HepG2 (cell line): ENCODE results near the gene DDT. TPM values are rescaled to one million over a fixed set of nuclear protein-coding genes. Genes with fewer than 3 reads are reported as not detected.

Experiments used
- ARID2 ChIP-seq: sonication (generic); formaldehyde crosslinking; IDR thresholded peaks from 2 replicates; pipeline ENCODE4 v1.8.1; 2022; ENCODE audit warnings: mild to moderate bottlenecking, missing genetic modification reagents, borderline replicate concordance
- ARNTL ChIP-seq: sonication (generic); formaldehyde crosslinking; IDR thresholded peaks from 2 replicates; pipeline ENCODE4 v1.4.0; 2020; ENCODE audit warnings: mild to moderate bottlenecking, missing genetic modification reagents
- ATF3 ChIP-seq: sonication (generic); formaldehyde crosslinking; IDR thresholded peaks from 2 replicates; pipeline ENCODE4 v1.4.0; 2020; ENCODE audit warnings: missing genetic modification reagents
- CEBPG ChIP-seq: IDR thresholded peaks from 2 replicates; pipeline ENCODE4 v1.6.1; 2016
- HNRNPL ChIP-seq: fragments of 200-400 bp; formaldehyde crosslinking; IDR thresholded peaks from 2 replicates; pipeline ENCODE4 v1.6.1; 2017; ENCODE audit warnings: mild to moderate bottlenecking, low read depth, low read length
- HOMEZ ChIP-seq: IDR thresholded peaks from 2 replicates; pipeline ENCODE4 v1.6.1; 2016; ENCODE audit warnings: low read depth
- JUNB ChIP-seq: sonication (generic); formaldehyde crosslinking; IDR thresholded peaks from 2 replicates; pipeline ENCODE4 v1.8.0; 2022; ENCODE audit warnings: missing genetic modification reagents, mild to moderate bottlenecking, borderline replicate concordance
- MTF2 ChIP-seq: sonication (generic); formaldehyde crosslinking; IDR thresholded peaks from 2 replicates; pipeline ENCODE4 v1.5.0; 2020; ENCODE audit warnings: missing genetic modification reagents, borderline replicate concordance
- POLR2G ChIP-seq: fragments of 200-400 bp; formaldehyde crosslinking; IDR thresholded peaks from 2 replicates; pipeline ENCODE4 v1.6.1; 2018; ENCODE audit warnings: mild to moderate bottlenecking, low read depth, low read length, moderate library complexity
- WIZ ChIP-seq: sonication (generic); formaldehyde crosslinking; IDR thresholded peaks from 2 replicates; pipeline ENCODE4 v1.5.1; 2020; ENCODE audit warnings: mild to moderate bottlenecking, missing genetic modification reagents
- ZFP90 ChIP-seq: sonication (generic); formaldehyde crosslinking; IDR thresholded peaks from 2 replicates; pipeline ENCODE4 v1.8.0; 2022; ENCODE audit warnings: missing genetic modification reagents, mild to moderate bottlenecking, inconsistent platforms, borderline replicate concordance
- ZMYM4 ChIP-seq: sonication (generic); formaldehyde crosslinking; IDR thresholded peaks from 2 replicates; pipeline ENCODE4 v1.8.1; 2023; ENCODE audit warnings: mild to moderate bottlenecking, missing genetic modification reagents
- ZNF281 ChIP-seq: sonication (generic); formaldehyde crosslinking; IDR thresholded peaks from 2 replicates; pipeline ENCODE4 v1.4.0; 2020; ENCODE audit warnings: missing genetic modification reagents, borderline replicate concordance
- ZNF383 ChIP-seq: sonication (generic); formaldehyde crosslinking; IDR thresholded peaks from 2 replicates; pipeline ENCODE4 v1.4.0; 2020; ENCODE audit warnings: missing genetic modification reagents, mild to moderate bottlenecking, borderline replicate concordance
- ZNF777 ChIP-seq: sonication (generic); formaldehyde crosslinking; IDR thresholded peaks from 2 replicates; pipeline ENCODE4 v1.4.0; 2020; ENCODE audit warnings: missing genetic modification reagents
- ZNF780A ChIP-seq: sonication (generic); formaldehyde crosslinking; IDR thresholded peaks from 2 replicates; pipeline ENCODE4 v1.8.0; 2022; ENCODE audit warnings: mild to moderate bottlenecking, missing genetic modification reagents, moderate library complexity
- polyA plus RNA-seq, 8 experiments: library from polyadenylated mRNA; depleted of rRNA in 3 of 8; stranded (reverse) in 7 of 8; unstranded in 1 of 8; fragments of >200 nt; fragmentation: Illumina TruSeq in 4 of 8; extraction: Trizol in 4 of 8; gene quantifications; 2 replicates each; pipeline versions ENCODE4 v1.2.1 to v1.2.3, GENCODE V29; 2011 to 2016; ENCODE audit warnings: low read depth in 4 of 8, missing spikeins in 1 of 8, mixed read lengths in 1 of 8; ENCODE audit not compliant: insufficient read depth in 1 of 8
- total RNA-seq, 5 experiments: library from RNA; depleted of rRNA; stranded (reverse); fragments of >200 nt; fragmentation: Illumina TruSeq; extraction: Trizol; gene quantifications; 2 replicates each; pipeline ENCODE4 v1.2.3, GENCODE V29; 2016; ENCODE audit warnings: low read depth in 1 of 5
- TF ChIP-seq, protein P1 (sequence below): sonication (generic); formaldehyde crosslinking; conservative IDR thresholded peaks from 2 replicates; pipeline ENCODE4 v1.8.0; 2022; ENCODE audit warnings: low read depth, missing genetic modification reagents
- TF ChIP-seq, protein P2 (sequence below): sonication (generic); formaldehyde crosslinking; IDR thresholded peaks from 2 replicates; pipeline ENCODE4 v1.4.0; 2020; ENCODE audit warnings: mild to moderate bottlenecking, missing genetic modification reagents

DDT gene
- total and polyA plus RNA-seq, 2 of the 13 experiments (the other 11 are each of a cell fraction or from before 2014, with no cell fraction given), result 143 to 181 TPM

- TF ChIP-seq ZNF281 (CRISPR knock-in tag), result no peak
- no peak for TF ChIP-seq JUNB (CRISPR knock-in tag)
- TF ChIP-seq ARID2 (CRISPR knock-in tag), result 0 out of 2 replicates have a peak, but pooled peaks have one; percentile 55
- TF ChIP-seq MTF2 (CRISPR knock-in tag), result no peak
- TF ChIP-seq HOMEZ, result no peak
- TF ChIP-seq ARNTL (CRISPR knock-in tag), result 0 out of 2 replicates have a peak, but pooled peaks have one; percentile 9
- TF ChIP-seq ZNF780A, result no peak
- TF ChIP-seq ZNF777 (CRISPR knock-in tag), result no peak
- TF ChIP-seq, protein P1, sequence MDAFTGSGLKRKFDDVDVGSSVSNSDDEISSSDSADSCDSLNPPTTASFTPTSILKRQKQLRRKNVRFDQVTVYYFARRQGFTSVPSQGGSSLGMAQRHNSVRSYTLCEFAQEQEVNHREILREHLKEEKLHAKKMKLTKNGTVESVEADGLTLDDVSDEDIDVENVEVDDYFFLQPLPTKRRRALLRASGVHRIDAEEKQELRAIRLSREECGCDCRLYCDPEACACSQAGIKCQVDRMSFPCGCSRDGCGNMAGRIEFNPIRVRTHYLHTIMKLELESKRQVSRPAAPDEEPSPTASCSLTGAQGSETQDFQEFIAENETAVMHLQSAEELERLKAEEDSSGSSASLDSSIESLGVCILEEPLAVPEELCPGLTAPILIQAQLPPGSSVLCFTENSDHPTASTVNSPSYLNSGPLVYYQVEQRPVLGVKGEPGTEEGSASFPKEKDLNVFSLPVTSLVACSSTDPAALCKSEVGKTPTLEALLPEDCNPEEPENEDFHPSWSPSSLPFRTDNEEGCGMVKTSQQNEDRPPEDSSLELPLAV (CRISPR knock-in tag), result no peak
- no peak for TF ChIP-seq HNRNPL
- TF ChIP-seq WIZ (CRISPR knock-in tag), result no peak
- TF ChIP-seq ZMYM4 (CRISPR knock-in tag), result no peak
- no peak for TF ChIP-seq ATF3 (CRISPR knock-in tag)
- no peak for TF ChIP-seq ZNF383 (CRISPR knock-in tag)
- TF ChIP-seq POLR2G, result peak; percentile 32; the same call in 1 of the 2 replicates
- TF ChIP-seq CEBPG, result no peak; the same call in 1 of the 2 replicates
- TF ChIP-seq, protein P2, sequence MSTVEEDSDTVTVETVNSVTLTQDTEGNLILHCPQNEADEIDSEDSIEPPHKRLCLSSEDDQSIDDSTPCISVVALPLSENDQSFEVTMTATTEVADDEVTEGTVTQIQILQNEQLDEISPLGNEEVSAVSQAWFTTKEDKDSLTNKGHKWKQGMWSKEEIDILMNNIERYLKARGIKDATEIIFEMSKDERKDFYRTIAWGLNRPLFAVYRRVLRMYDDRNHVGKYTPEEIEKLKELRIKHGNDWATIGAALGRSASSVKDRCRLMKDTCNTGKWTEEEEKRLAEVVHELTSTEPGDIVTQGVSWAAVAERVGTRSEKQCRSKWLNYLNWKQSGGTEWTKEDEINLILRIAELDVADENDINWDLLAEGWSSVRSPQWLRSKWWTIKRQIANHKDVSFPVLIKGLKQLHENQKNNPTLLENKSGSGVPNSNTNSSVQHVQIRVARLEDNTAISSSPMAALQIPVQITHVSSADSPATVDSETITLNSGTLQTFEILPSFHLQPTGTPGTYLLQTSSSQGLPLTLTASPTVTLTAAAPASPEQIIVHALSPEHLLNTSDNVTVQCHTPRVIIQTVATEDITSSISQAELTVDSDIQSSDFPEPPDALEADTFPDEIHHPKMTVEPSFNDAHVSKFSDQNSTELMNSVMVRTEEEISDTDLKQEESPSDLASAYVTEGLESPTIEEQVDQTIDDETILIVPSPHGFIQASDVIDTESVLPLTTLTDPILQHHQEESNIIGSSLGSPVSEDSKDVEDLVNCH (CRISPR knock-in tag), result no peak
- TF ChIP-seq ZFP90, result no peak
Observed at GRCh38 chr22:24008381-24009226, 34.4 kb upstream of the DDT start (continued).
